GM19468 (cell line): Measurements from ENCODE around the gene MAVS.
A peak's percentile ranks its signal among the peaks of the same experiment; 100 is the strongest.

Experiments
- ATAC-seq: cut with Tn5 transposase; IDR thresholded peaks from one replicate; pipeline ENCODE4 v1.9.1; 2021; ENCODE audit warnings: mild to moderate bottlenecking, moderate library complexity, moderate number of reproducible peaks; ENCODE audit not compliant: unreplicated experiment; ENCODE audit errors: extremely low read depth

MAVS gene

DNA sequence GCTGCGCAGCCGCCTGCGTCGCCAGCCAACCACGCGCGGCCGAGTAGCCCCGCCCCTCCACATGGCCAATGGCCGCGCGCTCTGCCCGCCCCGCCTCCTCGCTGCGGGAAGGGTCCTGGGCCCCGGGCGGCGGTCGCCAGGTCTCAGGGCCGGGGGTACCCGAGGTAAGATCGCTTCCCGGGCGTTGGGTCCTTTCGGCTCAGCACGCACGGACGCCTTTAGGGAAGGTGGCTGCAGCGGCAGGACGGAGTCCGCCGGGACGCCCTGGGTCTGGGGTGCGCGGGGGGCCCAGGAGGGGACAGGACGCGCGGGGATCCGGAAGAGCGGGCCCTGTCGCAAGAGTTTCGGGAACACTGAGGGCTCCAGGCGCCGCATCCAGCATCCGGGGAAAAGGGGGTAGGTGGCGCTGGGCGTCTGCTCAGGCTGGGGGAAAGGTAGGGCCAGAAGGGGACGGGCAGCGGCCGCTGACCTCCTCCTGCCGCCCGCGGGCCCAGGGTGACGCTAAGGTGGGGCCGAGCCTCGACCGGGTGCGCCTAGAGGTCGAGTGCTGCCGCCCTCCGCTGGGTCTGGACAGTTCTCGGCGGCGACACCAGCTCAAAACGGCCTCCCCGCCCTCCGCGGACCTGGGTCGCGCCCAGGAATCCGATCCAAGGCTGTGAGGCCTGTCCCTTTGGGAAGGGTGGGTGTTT, at the start of gene MAVS:
Gene MAVS (plus strand): TSS at position 95 of the 689 bp plus-strand sequence. CDS start 7,791 bp downstream, outside the sequence.
- ATAC-seq = peak; percentile 64

GRCh38 chr20:3797226-3797545, 49.4 kb upstream of the MAVS start:
- no peak for ATAC-seq

DNA sequence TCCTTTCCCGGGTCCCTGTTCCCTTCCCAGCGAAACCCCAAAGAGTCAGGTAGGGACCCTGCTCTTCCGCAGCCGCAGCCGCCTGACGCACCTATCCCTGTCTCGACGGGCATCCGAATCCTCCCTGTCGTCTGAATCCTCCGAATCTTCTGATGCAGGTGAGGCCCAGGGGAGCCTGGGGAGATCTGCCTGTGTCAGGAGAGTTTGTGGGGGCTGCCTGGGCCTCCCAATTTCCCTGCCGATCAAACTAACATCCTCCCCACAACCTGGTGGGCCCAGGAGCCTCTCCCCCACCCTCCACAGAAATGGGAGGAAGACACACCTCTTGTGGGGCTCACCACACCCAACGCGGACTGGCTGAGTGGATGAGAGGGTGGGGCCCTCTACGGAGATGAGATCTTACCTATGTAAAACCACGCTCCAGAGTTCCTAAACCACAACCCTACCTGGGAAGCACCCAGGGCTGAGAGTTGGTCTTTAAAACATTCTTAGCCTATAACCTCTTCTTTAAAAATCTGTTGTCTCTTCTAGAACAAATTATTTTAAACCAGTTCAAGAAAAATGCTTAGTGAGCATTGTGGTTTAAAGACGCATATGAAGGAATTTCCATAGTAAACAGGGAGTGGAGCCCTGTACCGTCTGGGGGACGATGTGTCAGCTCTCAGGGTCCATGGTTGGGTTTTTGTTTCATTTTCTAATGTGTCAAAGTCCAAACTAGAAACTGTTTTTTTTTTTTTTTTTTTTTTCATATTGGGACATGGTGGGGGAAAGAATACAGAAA, 48.9 kb upstream of the MAVS start:
- ATAC-seq = no peak

DNA sequence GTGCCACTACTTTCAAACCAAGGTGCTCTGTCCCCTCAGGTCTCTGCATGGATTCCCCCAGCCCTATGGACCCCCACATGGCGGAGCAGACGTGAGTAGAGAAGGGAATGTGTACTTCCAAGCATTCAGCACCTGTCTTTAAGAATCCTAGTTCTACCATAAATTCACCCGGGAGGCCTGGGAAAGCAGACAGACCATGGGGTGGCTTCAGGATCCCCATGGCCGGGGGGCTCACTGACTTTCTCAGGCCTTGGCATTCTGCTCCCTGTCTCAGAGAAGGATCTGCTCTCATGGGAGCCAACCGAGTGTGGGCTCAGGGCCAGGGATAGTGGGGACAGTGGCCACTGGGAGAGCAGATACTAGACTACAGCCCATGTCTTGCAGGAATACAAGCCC, 48.3 kb upstream of the MAVS start:
- ATAC-seq = no peak

DNA sequence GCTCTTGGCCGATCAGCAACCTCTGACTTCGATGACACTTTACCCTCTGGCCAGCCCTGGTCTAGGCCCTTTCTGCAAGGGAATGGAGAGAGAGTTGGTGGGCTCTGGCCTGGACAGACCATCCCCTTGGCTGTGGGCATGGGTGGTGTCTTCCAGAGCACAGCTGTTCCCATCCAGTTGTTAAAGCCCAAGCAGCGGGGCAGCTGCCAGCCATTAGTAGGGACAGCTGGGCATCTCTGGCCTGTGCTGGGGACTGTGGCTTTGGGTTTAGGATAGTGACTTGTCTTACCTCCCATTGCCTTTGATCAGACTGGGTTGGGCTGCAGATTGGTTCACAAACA, 47.8 kb upstream of the MAVS start:
- no peak for ATAC-seq

DNA sequence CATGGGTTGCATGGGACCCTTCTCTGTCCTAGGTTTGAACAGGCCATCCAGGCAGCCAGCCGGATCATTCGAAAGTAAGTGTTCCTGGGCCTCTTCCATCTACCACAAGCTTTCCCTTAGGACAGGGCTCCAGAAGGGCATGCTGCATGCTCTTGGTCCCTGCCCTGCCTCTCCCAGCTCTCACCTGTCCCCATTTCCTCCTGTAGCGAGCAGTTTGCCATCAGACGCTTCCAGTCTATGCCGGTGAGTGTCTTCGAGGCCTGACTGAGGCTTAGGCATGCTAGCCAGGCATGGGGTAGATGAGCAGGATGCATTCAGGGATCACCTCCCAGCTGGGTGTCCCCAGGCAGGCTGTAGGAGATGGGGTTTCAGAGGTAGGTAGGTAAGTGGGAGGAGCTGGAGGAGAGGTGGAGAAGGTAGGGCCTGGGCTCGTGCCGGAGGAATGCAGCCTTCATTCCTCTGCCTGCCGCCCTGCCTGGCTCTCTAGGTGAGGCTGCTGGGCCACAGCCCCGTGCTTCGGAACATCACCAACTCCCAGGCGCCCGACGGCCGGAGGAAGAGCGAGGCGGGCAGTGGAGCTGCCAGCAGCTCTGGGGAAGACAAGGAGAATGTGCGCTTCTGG, 46.3 kb upstream of the MAVS start:
- no peak for ATAC-seq

DNA sequence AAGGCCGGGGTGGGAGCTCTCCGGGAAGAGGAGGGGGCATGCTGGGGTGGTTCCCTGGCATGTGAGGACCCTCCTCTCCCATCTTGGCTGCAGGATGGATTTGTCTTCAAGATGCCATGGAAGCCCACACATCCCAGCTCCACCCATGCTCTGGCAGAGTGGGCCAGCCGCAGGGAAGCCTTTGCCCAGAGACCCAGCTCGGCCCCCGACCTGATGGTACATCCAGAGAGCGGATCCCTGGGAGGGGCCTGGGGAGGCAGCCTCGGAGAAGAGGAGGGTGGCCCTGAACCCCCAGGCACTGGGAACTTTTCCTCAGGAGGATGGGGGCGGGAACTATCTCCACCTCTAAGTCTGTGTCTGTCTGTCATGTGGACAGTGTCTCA, 45.8 kb upstream of the MAVS start:
- no peak for ATAC-seq

- no peak for ATAC-seq
Observed at GRCh38 chr20:3801299-3801698, 45.3 kb upstream of the MAVS start.

GRCh38 chr20:3801846-3802245, 44.8 kb upstream of the MAVS start:
- ATAC-seq = no peak

DNA sequence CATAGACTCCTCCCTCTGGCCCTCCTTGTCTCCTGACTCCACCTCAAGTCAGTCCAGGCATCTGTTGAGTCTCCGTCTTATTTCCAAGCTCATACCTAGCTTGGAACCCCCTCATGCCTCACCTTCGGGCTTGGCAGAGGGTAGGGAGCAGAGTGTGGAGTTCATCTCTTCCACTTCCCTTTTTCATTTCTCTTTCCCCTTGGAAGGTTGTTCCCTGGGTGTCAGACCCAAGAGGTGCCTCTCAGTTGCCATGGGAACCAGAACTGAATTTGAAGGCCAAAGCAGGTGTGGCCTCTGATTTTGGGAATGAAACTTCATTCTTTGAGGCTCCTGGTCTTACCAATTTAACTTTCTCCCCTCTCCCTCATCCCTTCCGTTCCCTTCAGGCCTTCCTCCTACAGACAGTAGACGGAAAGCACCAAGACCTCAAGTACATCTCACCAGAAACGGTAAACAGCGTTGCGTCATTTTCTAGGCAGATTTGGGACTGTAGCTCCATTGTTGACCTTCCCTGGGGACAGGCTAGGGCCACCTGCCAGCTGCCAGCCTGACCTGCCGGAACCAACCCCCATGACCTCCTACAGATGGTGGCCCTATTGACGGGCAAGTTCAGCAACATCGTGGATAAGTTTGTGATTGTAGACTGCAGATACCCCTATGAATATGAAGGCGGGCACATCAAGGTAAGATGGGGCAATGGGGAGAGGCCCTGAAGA, 44.0 kb upstream of the MAVS start:
- no peak for ATAC-seq

- no peak for ATAC-seq
Observed at GRCh38 chr20:3803289-3803688, 43.3 kb upstream of the MAVS start.

DNA sequence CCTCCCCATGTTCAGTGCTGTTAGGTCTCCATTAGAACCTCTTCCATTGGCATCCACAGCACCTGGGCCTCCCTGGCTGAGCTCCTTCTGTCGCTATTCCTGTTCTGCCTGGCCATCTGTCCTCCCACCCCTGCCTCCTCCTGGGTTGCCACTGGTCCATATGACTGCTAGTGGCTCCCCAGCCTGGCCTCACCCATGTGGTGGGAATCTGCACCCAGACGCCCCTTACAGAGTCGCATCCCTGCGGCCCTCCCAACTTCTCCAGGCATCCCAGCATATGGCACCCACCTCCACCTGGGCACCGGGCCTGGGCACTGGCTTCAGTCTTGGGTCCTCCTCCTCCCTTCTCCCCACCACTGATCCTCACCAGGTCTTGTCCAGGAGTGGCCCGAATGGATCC, 42.8 kb upstream of the MAVS start:
- ATAC-seq = no peak

DNA sequence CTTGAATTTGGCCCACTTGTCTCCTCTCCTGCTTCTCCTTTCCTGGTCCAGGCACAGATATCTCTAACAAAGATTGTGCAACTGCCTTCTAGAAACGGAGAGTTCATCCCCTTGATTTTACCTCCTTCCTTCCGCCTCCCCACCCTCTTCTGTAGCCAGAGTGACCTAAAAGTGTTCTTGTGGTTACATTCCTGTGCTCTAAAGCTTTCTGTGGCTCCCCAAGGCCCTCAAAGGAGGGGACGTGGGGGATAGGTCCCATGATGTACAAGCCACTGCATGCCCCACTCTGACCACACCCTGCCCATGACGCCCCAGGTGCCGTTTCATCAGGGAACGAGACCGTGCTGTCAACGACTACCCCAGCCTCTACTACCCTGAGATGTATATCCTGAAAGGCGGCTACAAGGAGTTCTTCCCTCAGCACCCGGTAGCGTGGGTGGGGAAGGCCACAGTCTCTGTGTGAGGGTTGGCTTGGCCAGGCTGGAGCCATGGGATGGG, 42.3 kb upstream of the MAVS start:
- ATAC-seq = no peak

DNA sequence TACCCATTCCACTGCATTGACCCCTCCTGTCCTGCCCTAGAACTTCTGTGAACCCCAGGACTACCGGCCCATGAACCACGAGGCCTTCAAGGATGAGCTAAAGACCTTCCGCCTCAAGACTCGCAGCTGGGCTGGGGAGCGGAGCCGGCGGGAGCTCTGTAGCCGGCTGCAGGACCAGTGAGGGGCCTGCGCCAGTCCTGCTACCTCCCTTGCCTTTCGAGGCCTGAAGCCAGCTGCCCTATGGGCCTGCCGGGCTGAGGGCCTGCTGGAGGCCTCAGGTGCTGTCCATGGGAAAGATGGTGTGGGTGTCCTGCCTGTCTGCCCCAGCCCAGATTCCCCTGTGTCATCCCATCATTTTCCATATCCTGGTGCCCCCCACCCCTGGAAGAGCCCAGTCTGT, 41.9 kb upstream of the MAVS start:
- ATAC-seq = no peak

- ATAC-seq = no peak
Observed at GRCh38 chr20:3808544-3808943, 38.1 kb upstream of the MAVS start.

DNA sequence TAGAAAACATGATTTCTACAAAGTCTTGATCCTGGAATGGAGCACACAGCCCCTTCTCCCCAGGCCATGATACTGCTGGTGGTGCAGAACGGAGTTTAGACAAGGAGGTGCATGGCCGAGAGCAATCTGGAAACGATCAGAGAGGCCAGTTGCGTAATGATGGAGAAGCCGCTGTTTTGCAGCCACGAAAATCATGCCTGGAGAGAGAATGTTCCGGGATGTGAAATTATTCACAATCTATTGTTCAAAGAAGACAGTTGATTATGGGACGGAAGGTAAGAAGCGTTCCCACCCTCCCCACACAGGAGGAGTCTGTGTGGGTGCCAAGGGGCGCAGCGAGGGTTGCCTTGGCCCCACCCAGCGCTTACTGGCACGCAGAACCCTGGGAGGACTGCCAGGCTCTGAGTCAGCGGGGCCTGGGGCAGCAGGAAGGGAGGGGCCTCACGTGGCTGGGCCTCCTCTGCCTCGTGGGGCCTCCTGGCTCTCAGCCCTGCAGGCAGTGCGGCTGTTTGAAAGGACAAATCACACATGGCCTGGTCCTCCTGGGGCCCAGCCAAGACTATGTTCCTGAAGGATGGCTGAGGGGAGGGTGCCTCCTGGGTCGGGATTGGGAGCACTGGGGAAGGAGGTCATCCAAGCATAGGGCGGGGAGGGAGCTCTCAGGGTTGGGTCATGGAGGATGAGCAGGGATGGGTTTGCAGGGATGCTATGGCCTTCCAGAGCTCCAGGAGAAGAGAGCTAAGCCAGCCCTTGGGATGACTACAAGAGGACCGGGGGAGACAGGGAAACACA, 35.0 kb upstream of the MAVS start:
- no peak for ATAC-seq

DNA sequence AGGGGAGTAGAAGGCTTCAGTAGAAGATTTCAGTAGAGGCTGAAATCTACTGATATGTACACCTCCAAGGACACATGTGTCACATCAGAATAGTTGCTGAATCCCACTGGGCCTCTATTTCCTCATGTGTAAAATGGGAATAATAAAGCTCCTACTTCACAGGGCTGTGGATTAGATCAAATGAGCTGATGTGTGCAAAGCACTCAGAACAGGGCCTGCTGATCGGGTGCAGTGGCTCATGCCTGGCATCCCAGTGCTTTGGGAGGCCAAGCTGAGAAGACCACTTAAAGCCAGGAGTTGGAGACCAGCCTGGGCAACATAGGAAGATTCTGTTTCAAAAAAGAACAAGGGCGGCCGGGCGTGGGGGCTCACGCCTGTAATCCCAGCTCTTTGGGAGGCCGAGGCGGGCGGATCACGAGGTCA, 34.4 kb upstream of the MAVS start:
- no peak for ATAC-seq

GRCh38 chr20:3812975-3813847, 33.4 kb upstream of the MAVS start:
- no peak for ATAC-seq
